ENCODE data around the gene EDDM13. TPM values are rescaled to one million over a fixed set of nuclear protein-coding genes. Genes with fewer than 3 reads are reported as not detected.

The EDDM13 gene
- total and polyA plus RNA-seq, 10 of the 15 experiments (the other 5 are each of a cell fraction or from before 2014, with no cell fraction given): 0.15 to 0.37 TPM; not detected in 8

DNA sequence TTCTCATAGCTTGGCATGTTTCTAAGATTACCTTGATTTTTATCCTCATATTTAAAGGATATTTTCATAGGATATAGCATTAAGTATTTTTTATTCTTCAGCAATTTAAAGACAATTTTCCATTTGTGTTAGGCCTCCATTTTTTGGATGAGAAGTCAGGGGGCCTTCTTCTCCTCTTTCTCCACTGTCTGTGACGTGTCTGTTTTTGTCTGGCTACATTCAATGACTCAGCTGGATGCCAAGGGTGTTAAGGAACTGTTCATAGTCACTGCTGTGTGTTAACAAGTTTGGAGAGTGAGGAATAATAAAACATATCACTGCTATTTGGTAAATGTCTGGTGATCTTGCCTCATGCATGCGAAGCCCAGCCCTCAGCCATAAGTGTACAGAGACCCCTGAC, 84.4 kb downstream of the EDDM13 start (continued):
- TF ChIP-seq, protein P1, sequence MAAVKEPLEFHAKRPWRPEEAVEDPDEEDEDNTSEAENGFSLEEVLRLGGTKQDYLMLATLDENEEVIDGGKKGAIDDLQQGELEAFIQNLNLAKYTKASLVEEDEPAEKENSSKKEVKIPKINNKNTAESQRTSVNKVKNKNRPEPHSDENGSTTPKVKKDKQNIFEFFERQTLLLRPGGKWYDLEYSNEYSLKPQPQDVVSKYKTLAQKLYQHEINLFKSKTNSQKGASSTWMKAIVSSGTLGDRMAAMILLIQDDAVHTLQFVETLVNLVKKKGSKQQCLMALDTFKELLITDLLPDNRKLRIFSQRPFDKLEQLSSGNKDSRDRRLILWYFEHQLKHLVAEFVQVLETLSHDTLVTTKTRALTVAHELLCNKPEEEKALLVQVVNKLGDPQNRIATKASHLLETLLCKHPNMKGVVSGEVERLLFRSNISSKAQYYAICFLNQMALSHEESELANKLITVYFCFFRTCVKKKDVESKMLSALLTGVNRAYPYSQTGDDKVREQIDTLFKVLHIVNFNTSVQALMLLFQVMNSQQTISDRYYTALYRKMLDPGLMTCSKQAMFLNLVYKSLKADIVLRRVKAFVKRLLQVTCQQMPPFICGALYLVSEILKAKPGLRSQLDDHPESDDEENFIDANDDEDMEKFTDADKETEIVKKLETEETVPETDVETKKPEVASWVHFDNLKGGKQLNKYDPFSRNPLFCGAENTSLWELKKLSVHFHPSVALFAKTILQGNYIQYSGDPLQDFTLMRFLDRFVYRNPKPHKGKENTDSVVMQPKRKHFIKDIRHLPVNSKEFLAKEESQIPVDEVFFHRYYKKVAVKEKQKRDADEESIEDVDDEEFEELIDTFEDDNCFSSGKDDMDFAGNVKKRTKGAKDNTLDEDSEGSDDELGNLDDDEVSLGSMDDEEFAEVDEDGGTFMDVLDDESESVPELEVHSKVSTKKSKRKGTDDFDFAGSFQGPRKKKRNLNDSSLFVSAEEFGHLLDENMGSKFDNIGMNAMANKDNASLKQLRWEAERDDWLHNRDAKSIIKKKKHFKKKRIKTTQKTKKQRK (IDR thresholded peaks at IDR 0.05; ENCODE audit: low read depth, low read length): no peak
- TF ChIP-seq TBL1XR1 (IDR thresholded peaks at IDR 0.05; ENCODE audit: low read depth, low read length): no peak

Small RNA genes within 50 kb of the gene (small RNA-seq; reads per million reads assigned to genes)
- not detected for gene RF00019

Other genes starting within 250 kb of the EDDM13 start
Only the 7 nearest of the 10 such genes appear.
- gene ZNF444, start 131.5 kb upstream of the EDDM13 start, total RNA-seq (2014; rRNA removed): 15.0 and 17.5 TPM in 2 replicates
- 2.8 and 3.7 TPM in 2 replicates for gene ZNF444, start 131.5 kb upstream of the EDDM13 start, total RNA-seq (2014; rRNA removed; fragmentation: Illumina TruSeq; extraction: Trizol)
- gene ZNF444, start 131.5 kb upstream of the EDDM13 start, total RNA-seq (2021): 28.2 and 29.1 TPM in 2 replicates
- 5.3 and 10.8 TPM in 2 replicates for gene ZNF444, start 131.5 kb upstream of the EDDM13 start, polyA plus RNA-seq (2011; rRNA removed)
- gene ZNF444, start 131.5 kb upstream of the EDDM13 start, polyA plus RNA-seq (2014; fragmentation: Illumina TruSeq; extraction: Trizol): 4.6 and 6.1 TPM in 2 replicates
- under 1 TPM; 0.45 to 0.99 TPM for gene ZNF444, start 131.5 kb upstream of the EDDM13 start, polyA plus RNA-seq (2014; fragmentation: Nextera tagmentation; extraction: Ambion mirVana)
- gene ZNF444, start 131.5 kb upstream of the EDDM13 start, polyA plus RNA-seq (2014; rRNA removed): 19.3 and 24.4 TPM in 2 replicates
- 10 to 100 TPM; 12.5 to 14.5 TPM for gene ZNF444, start 131.5 kb upstream of the EDDM13 start, polyA plus RNA-seq (2016; fragmentation: Nextera tagmentation; extraction: Ambion mirVana)
- gene GALP, start 96.7 kb upstream of the EDDM13 start, total RNA-seq (2014; rRNA removed): not detected in 2 replicates
- gene GALP, start 96.7 kb upstream of the EDDM13 start, total RNA-seq (2014; rRNA removed; fragmentation: Illumina TruSeq; extraction: Trizol): not detected in 2 replicates
- not detected in 2 replicates for gene GALP, start 96.7 kb upstream of the EDDM13 start, total RNA-seq (2021)
- not detected in 2 replicates for gene GALP, start 96.7 kb upstream of the EDDM13 start, polyA plus RNA-seq (2011; rRNA removed)
- gene GALP, start 96.7 kb upstream of the EDDM13 start, polyA plus RNA-seq (2014; fragmentation: Illumina TruSeq; extraction: Trizol): not detected in 2 replicates
- gene GALP, start 96.7 kb upstream of the EDDM13 start, polyA plus RNA-seq (2014; fragmentation: Nextera tagmentation; extraction: Ambion mirVana): not detected
- gene GALP, start 96.7 kb upstream of the EDDM13 start, polyA plus RNA-seq (2014; rRNA removed): not detected in 2 replicates
- gene GALP, start 96.7 kb upstream of the EDDM13 start, polyA plus RNA-seq (2016; fragmentation: Nextera tagmentation; extraction: Ambion mirVana): not detected
- gene ZSCAN5B, start 75.0 kb upstream of the EDDM13 start, total RNA-seq (2014; rRNA removed): not detected in 2 replicates
- gene ZSCAN5B, start 75.0 kb upstream of the EDDM13 start, total RNA-seq (2014; rRNA removed; fragmentation: Illumina TruSeq; extraction: Trizol): not detected in 2 replicates
- gene ZSCAN5B, start 75.0 kb upstream of the EDDM13 start, total RNA-seq (2021): not detected in 2 replicates
- 0.07 TPM in 1 of 2 replicates, not detected in the other for gene ZSCAN5B, start 75.0 kb upstream of the EDDM13 start, polyA plus RNA-seq (2011; rRNA removed)
- gene ZSCAN5B, start 75.0 kb upstream of the EDDM13 start, polyA plus RNA-seq (2014; fragmentation: Illumina TruSeq; extraction: Trizol): not detected in 2 replicates
- gene ZSCAN5B, start 75.0 kb upstream of the EDDM13 start, polyA plus RNA-seq (2014; fragmentation: Nextera tagmentation; extraction: Ambion mirVana): under 1 TPM in 1 of 2 experiments, not detected in 1; 0.04 TPM
- not detected in 2 replicates for gene ZSCAN5B, start 75.0 kb upstream of the EDDM13 start, polyA plus RNA-seq (2014; rRNA removed)
- gene ZSCAN5B, start 75.0 kb upstream of the EDDM13 start, polyA plus RNA-seq (2016; fragmentation: Nextera tagmentation; extraction: Ambion mirVana): not detected
- gene ZSCAN5C, start 70.5 kb upstream of the EDDM13 start, total RNA-seq (2014; rRNA removed): not detected in 2 replicates
- gene ZSCAN5C, start 70.5 kb upstream of the EDDM13 start, total RNA-seq (2014; rRNA removed; fragmentation: Illumina TruSeq; extraction: Trizol): not detected in 2 replicates
- gene ZSCAN5C, start 70.5 kb upstream of the EDDM13 start, total RNA-seq (2021): not detected in 2 replicates
- not detected in 2 replicates for gene ZSCAN5C, start 70.5 kb upstream of the EDDM13 start, polyA plus RNA-seq (2011; rRNA removed)
- not detected in 2 replicates for gene ZSCAN5C, start 70.5 kb upstream of the EDDM13 start, polyA plus RNA-seq (2014; fragmentation: Illumina TruSeq; extraction: Trizol)
- not detected for gene ZSCAN5C, start 70.5 kb upstream of the EDDM13 start, polyA plus RNA-seq (2014; fragmentation: Nextera tagmentation; extraction: Ambion mirVana)
- not detected in 2 replicates for gene ZSCAN5C, start 70.5 kb upstream of the EDDM13 start, polyA plus RNA-seq (2014; rRNA removed)
- gene ZSCAN5C, start 70.5 kb upstream of the EDDM13 start, polyA plus RNA-seq (2016; fragmentation: Nextera tagmentation; extraction: Ambion mirVana): not detected
- 7.1 and 7.3 TPM in 2 replicates for gene ZSCAN5A, start 42.1 kb downstream of the EDDM13 start, total RNA-seq (2014; rRNA removed)
- gene ZSCAN5A, start 42.1 kb downstream of the EDDM13 start, total RNA-seq (2014; rRNA removed; fragmentation: Illumina TruSeq; extraction: Trizol): 6.1 and 8.7 TPM in 2 replicates
- gene ZSCAN5A, start 42.1 kb downstream of the EDDM13 start, total RNA-seq (2021): 7.9 and 10.7 TPM in 2 replicates
- 9.0 and 12.0 TPM in 2 replicates for gene ZSCAN5A, start 42.1 kb downstream of the EDDM13 start, polyA plus RNA-seq (2011; rRNA removed)
- 4.8 and 11.8 TPM in 2 replicates for gene ZSCAN5A, start 42.1 kb downstream of the EDDM13 start, polyA plus RNA-seq (2014; fragmentation: Illumina TruSeq; extraction: Trizol)
- gene ZSCAN5A, start 42.1 kb downstream of the EDDM13 start, polyA plus RNA-seq (2014; fragmentation: Nextera tagmentation; extraction: Ambion mirVana): 1 to 10 TPM; 5.5 to 6.6 TPM
- gene ZSCAN5A, start 42.1 kb downstream of the EDDM13 start, polyA plus RNA-seq (2014; rRNA removed): 7.9 and 8.8 TPM in 2 replicates
- 10 to 100 TPM in 1 of 2 experiments, 1 to 10 TPM in 1; 9.5 to 11.8 TPM for gene ZSCAN5A, start 42.1 kb downstream of the EDDM13 start, polyA plus RNA-seq (2016; fragmentation: Nextera tagmentation; extraction: Ambion mirVana)
- gene ZNF582, start 120.8 kb downstream of the EDDM13 start, total RNA-seq (2014; rRNA removed): 0.38 and 0.85 TPM in 2 replicates
- 0.32 and 0.76 TPM in 2 replicates for gene ZNF582, start 120.8 kb downstream of the EDDM13 start, total RNA-seq (2014; rRNA removed; fragmentation: Illumina TruSeq; extraction: Trizol)
- gene ZNF582, start 120.8 kb downstream of the EDDM13 start, total RNA-seq (2021): 0.44 and 0.90 TPM in 2 replicates
- 0.73 and 0.88 TPM in 2 replicates for gene ZNF582, start 120.8 kb downstream of the EDDM13 start, polyA plus RNA-seq (2011; rRNA removed)
- gene ZNF582, start 120.8 kb downstream of the EDDM13 start, polyA plus RNA-seq (2014; fragmentation: Illumina TruSeq; extraction: Trizol): 0.60 and 1.1 TPM in 2 replicates
- gene ZNF582, start 120.8 kb downstream of the EDDM13 start, polyA plus RNA-seq (2014; fragmentation: Nextera tagmentation; extraction: Ambion mirVana): under 1 TPM in 1 of 2 experiments, not detected in 1; 0.37 TPM
- gene ZNF582, start 120.8 kb downstream of the EDDM13 start, polyA plus RNA-seq (2014; rRNA removed): 0.58 and 1.4 TPM in 2 replicates
- 1 to 10 TPM; 1.3 to 1.4 TPM for gene ZNF582, start 120.8 kb downstream of the EDDM13 start, polyA plus RNA-seq (2016; fragmentation: Nextera tagmentation; extraction: Ambion mirVana)
- 1.0 and 1.2 TPM in 2 replicates for gene ZNF583, start 131.6 kb downstream of the EDDM13 start, total RNA-seq (2014; rRNA removed)
- gene ZNF583, start 131.6 kb downstream of the EDDM13 start, total RNA-seq (2014; rRNA removed; fragmentation: Illumina TruSeq; extraction: Trizol): 2.4 and 3.1 TPM in 2 replicates
- 1.6 and 1.8 TPM in 2 replicates for gene ZNF583, start 131.6 kb downstream of the EDDM13 start, total RNA-seq (2021)
- gene ZNF583, start 131.6 kb downstream of the EDDM13 start, polyA plus RNA-seq (2011; rRNA removed): 1.4 and 2.5 TPM in 2 replicates
- 1.4 and 2.0 TPM in 2 replicates for gene ZNF583, start 131.6 kb downstream of the EDDM13 start, polyA plus RNA-seq (2014; fragmentation: Illumina TruSeq; extraction: Trizol)
- under 1 TPM; 0.40 to 0.60 TPM for gene ZNF583, start 131.6 kb downstream of the EDDM13 start, polyA plus RNA-seq (2014; fragmentation: Nextera tagmentation; extraction: Ambion mirVana)
- 0.54 and 1.3 TPM in 2 replicates for gene ZNF583, start 131.6 kb downstream of the EDDM13 start, polyA plus RNA-seq (2014; rRNA removed)
- 1 to 10 TPM; 2.2 to 2.7 TPM for gene ZNF583, start 131.6 kb downstream of the EDDM13 start, polyA plus RNA-seq (2016; fragmentation: Nextera tagmentation; extraction: Ambion mirVana)